ENCODE results near the gene ADAMTSL1. TPM values are rescaled to one million over a fixed set of nuclear protein-coding genes. Genes with fewer than 3 reads are reported as not detected.
A peak's percentile ranks its signal among the peaks of the same experiment; 100 is the strongest.

Gene ADAMTSL1
- total and polyA plus RNA-seq, 8 donors, result 1.1 to 98.8 (median 8.4) TPM

DNA sequence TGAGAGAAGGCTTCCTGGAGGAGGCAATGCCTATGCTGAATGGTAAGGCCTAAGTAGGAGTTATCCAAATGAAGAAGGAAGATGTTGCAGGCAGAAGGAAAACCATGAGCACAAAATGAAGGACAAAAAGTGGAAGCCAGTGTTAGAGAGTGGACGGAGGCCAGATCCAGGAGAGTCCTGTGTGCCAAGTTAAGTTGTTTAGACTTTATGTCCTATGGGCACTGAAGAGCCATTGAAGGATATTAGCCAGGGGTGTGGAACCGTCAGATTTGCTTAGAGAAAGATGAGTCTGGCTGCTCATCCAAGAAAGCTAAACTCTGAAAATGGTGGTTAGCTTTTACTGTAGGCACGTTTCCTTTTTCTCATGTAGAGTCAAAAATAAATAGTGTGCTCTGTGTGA is 254.7 kb downstream of the ADAMTSL1 start:
- no peaks in the 10 kb centered on the region for H3K36me3 ChIP-seq
- intact Hi-C loops (cut with DNase I; ENCODE audit: low total_unique reads), result no loop called here
- DNase-seq, result no peak
- H3K27me3 ChIP-seq, result no peaks in the 10 kb centered on the region
- no peak for TF ChIP-seq EP300 (IDR thresholded peaks at IDR 0.05)
- TF ChIP-seq, protein P1, sequence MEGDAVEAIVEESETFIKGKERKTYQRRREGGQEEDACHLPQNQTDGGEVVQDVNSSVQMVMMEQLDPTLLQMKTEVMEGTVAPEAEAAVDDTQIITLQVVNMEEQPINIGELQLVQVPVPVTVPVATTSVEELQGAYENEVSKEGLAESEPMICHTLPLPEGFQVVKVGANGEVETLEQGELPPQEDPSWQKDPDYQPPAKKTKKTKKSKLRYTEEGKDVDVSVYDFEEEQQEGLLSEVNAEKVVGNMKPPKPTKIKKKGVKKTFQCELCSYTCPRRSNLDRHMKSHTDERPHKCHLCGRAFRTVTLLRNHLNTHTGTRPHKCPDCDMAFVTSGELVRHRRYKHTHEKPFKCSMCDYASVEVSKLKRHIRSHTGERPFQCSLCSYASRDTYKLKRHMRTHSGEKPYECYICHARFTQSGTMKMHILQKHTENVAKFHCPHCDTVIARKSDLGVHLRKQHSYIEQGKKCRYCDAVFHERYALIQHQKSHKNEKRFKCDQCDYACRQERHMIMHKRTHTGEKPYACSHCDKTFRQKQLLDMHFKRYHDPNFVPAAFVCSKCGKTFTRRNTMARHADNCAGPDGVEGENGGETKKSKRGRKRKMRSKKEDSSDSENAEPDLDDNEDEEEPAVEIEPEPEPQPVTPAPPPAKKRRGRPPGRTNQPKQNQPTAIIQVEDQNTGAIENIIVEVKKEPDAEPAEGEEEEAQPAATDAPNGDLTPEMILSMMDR (IDR thresholded peaks at IDR 0.05), result no peak
- no peaks in the 10 kb centered on the region for H3K9me3 ChIP-seq
- no peak overlapping the region for H3K27ac ChIP-seq
- WGBS, 5 donors, result 80 to 97% (median 91%) methylated on average over 3 of the region's 3 CpGs
- H3K4me3 ChIP-seq, result no peak overlapping the region
- H3K4me1 ChIP-seq, result peaks cover 0 to 11% (median 2%) of the 10 kb centered on the region in 4 donors

DNA sequence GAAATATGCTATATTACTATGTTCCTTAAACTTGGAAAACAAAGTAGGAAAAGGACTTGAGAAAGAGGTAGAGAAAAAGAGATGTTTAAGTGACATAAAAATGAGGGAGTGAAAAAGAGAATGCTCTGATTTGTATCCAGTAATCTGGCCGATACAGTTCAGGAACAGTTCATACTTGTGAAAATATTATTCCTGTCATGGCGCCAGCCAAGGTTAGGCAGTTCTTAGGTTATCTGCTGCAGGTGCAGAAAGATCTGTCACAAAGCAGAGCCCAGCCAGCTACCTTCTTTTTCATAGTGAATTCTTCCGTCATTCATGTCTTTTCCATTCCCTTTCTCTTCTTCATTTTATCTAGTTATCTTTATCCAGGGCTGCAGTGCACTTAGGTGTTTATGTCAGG is 256.3 kb downstream of the ADAMTSL1 start:
- DNase-seq, result peak in 1 of 2 donors; percentile 40
- intact Hi-C loops (cut with DNase I; ENCODE audit: low total_unique reads), result no loop called here
- peaks cover 0 to 11% (median 2%) of the 10 kb centered on the region in 4 donors for H3K4me1 ChIP-seq
- H3K27me3 ChIP-seq, result no peaks in the 10 kb centered on the region
- no peak overlapping the region for H3K27ac ChIP-seq
- no peaks in the 10 kb centered on the region for H3K9me3 ChIP-seq
- WGBS, 5 donors, result 38 to 67% (median 46%) methylated on average over 3 of the region's 3 CpGs
- no peak overlapping the region for H3K4me3 ChIP-seq
- TF ChIP-seq EP300 (IDR thresholded peaks at IDR 0.05) (no peak), POLR2A (IDR thresholded peaks at IDR 0.05) (no peak), POLR2AphosphoS5 (IDR thresholded peaks at IDR 0.05) (no peak)
- TF ChIP-seq, protein P1 (IDR thresholded peaks at IDR 0.05), result no peak
- no peaks in the 10 kb centered on the region for H3K36me3 ChIP-seq

DNA sequence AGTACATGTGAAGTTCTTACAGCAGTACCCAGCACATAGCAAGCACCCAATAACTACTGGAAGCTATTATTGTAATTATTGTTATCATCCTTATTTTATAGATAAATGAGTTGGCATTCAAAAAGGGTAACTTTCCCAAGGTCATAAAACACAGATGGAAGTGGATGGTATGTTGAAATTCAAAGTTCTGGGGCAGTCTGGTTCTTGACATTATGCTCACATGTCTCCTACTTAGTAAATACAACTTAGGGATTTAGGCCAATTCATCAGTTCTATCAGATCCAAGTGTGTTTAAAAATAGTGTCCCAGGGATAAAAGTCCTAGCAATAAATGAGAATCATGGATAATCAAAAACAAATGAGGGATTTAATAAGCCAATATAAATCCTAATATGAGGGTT is 265.2 kb downstream of the ADAMTSL1 start:
- TF ChIP-seq, protein P1 (IDR thresholded peaks at IDR 0.05), result no peak
- TF ChIP-seq EP300 (IDR thresholded peaks at IDR 0.05) (no peak), POLR2AphosphoS5 (IDR thresholded peaks at IDR 0.05) (no peak), POLR2A (IDR thresholded peaks at IDR 0.05) (no peak)
- no peaks in the 10 kb centered on the region for H3K9me3 ChIP-seq
- DNase-seq, result no peak
- H3K27me3 ChIP-seq, result no peaks in the 10 kb centered on the region
- no peaks in the 10 kb centered on the region for H3K36me3 ChIP-seq
- H3K4me1 ChIP-seq, result peaks cover 0 to 21% (median 6%) of the 10 kb centered on the region in 4 donors
- no peak overlapping the region for H3K4me3 ChIP-seq
- intact Hi-C loops (cut with DNase I; ENCODE audit: low total_unique reads), result no loop called here
- H3K27ac ChIP-seq, result no peak overlapping the region

DNA sequence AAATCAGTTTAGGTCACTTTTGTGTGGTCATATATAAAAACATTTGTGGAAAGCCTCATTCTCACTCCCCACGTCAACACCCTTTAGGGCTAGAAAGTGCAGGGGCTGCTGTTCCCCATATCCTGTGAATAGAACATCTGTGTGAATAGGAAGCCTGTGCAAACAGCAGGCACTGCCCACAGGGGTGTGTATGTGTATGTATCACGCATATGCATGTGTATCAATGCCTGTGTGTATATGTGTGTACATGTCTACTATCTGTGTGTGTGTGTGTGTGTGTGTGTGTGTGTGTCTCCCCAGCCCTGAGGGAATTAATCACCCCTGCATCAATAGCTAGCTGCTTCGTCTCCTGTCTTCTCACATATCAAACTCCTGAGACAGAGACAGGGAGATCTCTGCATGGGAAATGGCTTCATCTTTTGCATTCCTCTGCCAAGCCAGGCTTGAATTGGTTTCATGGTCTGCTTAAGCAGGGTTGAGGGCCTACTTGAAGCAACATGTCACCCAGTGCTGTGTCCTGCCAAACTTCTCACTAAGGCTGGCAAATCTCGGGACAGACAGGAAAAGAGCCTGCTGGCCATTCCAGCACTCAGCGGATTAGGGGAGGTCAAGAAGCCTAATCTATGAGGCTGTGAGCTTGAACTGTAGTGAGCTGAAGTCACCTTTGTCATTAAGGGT is 265.8 kb downstream of the ADAMTSL1 start:
- H3K27me3 ChIP-seq, result no peaks in the 10 kb centered on the region
- H3K36me3 ChIP-seq, result no peaks in the 10 kb centered on the region
- H3K4me3 ChIP-seq, result no peak overlapping the region
- intact Hi-C loops (cut with DNase I; ENCODE audit: low total_unique reads), result no loop called here
- H3K27ac ChIP-seq, result no peak overlapping the region
- peaks cover 0 to 24% (median 6%) of the 10 kb centered on the region in 4 donors for H3K4me1 ChIP-seq
- 66 to 87% (median 78%) methylated on average over 5 of the region's 5 CpGs for WGBS, 5 donors
- no peak for DNase-seq
- TF ChIP-seq POLR2A (IDR thresholded peaks at IDR 0.05), result no peak
- TF ChIP-seq, protein P1 (IDR thresholded peaks at IDR 0.05), result no peak
- TF ChIP-seq POLR2AphosphoS5 (IDR thresholded peaks at IDR 0.05), result no peak
- no peak for TF ChIP-seq EP300 (IDR thresholded peaks at IDR 0.05)
- no peaks in the 10 kb centered on the region for H3K9me3 ChIP-seq

All from stomach (tissue), 9 donors.